NCI-H82 treated with DMSO at 0.1 percent for 48 hours (cell line): ENCODE measurements around the gene TMEM252.
A peak's percentile ranks its signal among the peaks of the same experiment; 100 is the strongest.

Experiments
- DNase-seq: peaks from one replicate; lab custom pipeline; 2025; ENCODE audit not compliant: unreplicated experiment; lab: John Stamatoyannopoulos, UW

Gene TMEM252

DNA sequence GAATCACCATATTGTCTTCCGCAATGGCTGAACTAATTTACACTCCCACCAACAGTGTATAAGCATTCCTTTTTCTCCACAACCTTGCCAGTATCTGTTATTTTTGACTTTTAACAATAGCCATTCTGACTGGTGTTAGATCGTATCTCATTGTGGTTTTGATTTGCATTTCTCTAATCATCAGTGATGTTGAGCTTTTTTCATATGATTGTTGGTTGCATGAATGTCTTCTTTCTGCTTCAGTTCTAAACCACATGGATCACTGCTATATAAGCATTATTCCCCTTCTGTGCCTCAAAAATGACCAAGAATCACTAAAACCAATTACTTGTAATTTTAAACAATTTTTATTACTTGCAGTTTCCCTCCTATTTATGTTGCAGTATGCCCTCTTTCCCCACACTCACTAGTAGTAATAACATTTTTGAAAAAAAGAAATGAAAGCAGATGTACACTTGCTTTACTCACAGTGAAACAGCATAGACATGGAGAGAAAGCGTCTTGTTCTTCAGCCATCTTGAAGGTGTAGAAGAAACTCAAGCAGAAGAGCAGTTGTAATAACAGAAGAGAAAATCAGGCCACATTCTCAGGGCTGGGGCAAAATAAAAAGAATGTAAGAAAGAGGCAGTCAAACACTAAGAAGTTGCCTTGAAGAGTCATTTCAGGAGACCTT, 4.5 kb upstream of the TMEM252 start:
- DNase-seq = no peak

DNA sequence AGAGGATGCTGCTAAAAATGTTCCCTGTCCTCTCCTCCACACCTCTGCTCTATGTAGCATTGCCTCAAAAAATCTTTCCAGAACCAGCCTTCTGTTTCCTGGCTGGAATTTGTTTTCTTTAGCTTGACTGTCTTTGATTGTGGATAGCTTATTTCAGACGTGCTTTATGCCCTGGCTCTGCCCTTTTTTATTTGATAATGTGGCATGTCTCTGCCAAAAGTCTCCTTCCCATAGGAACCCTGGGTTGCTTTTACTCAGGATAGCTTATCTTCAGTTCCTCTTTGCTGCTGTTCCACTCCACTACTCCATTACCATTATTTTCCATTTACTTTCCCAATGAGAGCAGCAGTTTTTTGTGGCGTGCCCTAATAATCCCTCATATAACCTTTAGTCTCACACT, 885 bp upstream of the TMEM252 start:
- DNase-seq = no peak

DNA sequence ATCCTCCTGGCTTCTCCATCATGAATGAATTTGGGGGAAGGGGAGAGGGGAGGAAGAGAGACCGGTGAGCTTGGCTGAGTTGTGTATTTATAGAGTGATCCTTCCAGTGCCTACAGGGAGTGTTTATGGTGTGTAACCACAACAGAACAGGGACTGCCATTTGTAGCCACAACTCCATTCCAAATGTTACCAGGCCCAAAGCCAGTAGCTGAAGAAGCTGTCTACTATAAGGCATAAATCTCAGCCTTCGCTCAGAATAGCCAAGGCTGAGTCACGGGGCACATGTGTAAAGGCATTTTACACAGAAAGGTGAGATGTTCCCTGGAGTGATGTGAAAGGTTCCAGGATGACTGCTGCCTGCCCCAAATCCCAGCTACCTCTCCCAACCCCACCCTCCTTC, 2.5 kb downstream of the TMEM252 start:
- no peak for DNase-seq

DNA sequence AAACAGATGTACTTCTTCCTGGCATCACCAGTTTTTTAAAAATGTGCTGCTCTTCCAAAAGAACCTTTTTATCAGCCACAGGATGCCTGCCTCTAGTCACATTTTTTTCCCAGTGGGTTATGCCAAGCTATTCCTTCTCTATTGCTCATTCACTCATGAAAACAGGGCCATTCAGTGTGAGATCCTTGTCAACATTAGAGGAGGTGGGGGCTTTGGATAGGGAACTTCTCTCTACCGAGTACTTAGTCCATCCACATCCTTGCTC, 3.1 kb downstream of the TMEM252 start:
- DNase-seq = no peak

DNA sequence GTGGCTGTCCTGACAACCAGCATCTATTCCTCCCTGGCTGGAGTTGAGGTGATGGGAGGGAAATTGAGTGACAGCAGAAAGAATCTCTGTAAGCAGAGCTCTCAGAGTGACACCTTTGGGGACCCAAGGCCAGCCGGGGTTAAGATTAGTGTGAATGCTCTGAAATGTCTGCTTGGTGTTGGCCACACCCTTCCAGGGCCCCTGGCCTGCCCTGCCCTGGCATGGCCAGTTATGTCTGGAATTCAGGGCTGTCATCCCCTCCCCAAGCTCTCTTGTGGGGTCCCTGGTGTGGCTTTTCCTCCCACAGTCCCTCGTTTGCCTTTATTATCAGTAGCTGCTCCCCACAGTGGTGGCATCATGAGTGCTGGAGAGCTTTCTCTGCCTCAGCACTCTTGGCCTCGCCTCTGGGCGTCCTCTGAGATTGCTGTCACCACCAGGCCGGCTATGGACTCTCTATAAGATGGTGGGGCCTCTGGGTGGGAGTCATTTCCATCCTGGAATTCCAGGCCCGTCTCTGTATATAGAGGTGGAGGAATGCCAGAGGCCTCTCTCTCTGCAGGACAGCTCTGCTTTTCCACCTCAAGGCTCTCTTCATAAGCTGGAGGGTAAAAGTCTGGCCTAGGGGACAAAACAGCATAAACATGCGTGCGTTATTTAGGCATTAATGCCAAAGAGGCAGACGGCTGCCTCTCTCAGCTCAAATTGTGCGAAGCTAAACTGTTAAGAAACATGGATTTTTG, 3.6 kb downstream of the TMEM252 start:
- no peak for DNase-seq

DNA sequence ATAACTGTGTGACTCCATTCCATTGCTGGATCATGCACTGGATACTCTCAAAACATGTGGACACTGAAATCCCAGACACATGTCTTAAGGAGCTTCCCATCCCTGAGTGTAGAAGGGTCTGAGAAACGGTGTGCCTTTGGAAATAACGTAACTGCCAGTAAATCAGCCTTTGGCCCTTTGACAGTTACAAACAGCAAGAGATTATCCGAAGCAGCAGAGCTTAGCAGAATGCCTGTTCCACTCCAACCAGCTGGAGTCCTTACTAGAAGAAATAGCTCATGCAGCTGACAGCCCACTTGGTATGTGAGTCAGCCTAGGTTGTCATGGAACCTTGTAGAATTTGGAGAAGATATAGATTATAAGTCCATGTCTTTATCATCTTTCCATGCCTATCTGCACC, 7.0 kb downstream of the TMEM252 start:
- peak; percentile 33 for DNase-seq

DNA sequence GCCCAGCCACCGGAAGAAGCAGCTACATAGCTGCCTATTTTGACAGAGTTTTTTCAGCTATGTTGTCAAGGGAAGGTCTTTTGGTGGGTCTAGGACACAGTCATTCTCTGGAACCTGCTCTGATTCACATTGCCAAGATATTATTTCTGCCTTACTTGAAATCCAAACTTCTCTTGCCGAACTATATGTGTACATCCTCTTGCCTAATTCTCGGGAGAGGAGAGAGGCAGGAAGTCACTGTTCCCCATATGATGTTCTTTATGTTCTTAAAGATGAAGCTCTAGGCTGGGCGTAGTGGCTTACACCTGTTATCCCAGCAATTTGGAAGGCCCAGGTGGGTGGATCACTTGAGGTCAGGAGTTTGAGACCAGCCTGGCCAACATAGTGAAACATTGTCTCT, 8.6 kb downstream of the TMEM252 start:
- DNase-seq = no peak

DNA sequence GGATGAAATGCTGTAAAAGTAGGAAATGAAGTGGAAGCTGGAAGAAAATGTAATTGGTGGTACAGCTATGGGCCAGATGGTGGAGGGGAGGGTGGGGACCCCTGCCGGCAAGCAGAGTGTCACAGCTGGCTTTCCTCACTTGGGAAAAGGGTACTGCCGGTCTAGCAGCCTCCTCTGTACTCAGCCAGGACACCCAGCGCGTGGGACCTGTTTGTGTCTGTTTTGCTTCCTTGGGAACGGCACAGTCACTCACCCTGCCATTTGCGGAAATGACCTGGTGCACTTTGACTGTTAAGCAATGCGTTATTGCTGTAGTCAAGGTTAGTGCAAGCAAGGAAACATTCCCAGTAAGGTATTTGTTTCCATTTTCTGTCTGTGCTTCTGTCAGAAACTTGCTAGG, 10.1 kb downstream of the TMEM252 start:
- no peak for DNase-seq

DNA sequence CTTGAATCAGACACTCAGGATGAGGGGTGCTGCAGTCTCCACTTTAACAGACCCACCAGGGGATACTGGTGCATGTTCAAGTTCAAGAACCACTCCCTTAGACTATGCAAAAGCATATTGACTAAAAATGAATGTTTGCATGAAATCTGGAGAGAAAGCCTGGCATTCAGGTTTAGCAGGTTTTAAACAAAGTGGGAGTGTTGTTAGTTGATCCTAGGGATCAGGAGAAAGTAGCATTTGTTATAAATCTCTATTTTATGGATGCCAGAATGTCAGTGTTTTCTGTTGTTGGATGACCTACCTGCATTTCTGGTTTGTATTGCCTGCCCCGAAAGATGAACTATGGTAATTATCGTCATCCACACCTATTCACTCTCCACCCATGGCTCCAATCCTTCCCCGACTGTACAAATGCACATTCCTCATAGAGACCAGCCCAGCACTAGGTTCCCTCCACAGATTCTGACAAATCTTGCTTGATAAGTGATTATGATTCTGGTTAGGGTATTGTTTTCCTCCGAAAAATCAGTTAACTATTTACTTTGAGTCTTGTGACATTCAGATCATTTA, 17.2 kb downstream of the TMEM252 start:
- no peak for DNase-seq

DNA sequence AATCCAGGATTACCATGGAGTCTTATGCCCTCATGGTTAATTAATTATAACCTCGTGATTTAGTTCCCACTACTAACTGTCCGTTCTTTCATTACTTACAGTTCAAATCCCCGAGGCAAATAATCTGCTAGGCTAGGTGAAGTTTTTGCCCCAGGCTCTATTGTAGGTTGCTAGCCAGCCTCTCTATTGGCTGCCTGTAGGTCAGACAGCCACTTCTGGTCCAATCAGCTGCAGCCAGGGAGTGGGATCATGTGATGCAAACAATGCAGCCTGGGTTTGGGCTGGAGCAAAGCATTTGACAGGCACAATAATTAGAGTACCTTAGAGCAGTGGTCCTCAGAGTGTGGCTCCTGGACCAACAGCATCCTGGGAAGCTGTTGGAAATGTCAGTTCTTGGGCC, 17.7 kb downstream of the TMEM252 start:
- no peak for DNase-seq

DNA sequence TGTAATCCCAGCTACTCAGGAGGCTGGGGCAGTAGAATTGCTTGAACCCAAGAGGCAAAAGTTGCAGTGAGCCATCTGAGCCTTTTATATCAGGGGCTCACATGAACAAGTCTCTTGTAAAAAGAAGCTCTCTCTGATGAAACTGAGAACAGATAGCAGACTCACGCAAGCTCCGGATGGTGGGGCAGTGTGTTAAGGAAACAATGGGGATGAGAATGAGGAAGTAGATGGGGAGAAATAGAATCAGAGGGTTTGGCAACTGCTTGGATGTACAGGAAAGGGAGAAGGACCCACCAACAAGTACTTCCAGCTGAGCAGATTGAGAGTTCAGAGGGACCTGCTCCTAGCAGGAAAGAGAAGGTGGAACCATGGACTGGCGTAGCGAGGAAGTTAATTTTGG, 18.6 kb downstream of the TMEM252 start:
- no peak for DNase-seq

DNA sequence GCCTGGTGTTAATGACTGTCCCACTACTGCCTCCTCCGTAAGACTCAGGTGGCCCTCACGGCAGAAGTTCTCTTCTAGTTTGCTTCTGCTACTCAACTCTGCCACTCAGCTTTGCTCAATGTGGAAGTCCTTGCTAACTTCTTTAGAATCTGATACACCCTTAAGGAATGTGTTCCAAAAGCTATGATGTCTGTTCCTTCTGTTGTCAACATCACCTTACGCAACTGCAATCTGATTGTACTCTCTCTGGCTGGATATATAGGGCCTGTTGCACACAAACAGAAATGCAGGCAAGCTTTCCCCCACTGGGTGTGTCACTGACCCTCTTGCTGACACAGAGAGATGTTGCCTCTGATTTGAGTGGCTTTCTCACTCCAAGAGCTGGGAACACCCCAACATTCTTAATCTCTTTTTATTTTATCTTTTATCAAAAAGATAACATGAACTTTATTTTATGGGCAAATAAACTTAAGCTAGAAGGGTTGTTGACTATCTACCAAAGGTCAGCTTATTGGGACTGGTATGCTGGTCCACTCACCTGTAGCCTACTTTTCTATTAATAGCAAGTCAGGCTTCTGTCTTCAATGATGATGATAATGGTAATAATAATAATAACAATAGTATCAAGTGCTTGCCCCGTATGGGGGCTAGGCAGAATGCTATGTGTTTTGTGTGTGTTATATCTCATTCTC, 25.2 kb downstream of the TMEM252 start:
- DNase-seq = no peak

DNA sequence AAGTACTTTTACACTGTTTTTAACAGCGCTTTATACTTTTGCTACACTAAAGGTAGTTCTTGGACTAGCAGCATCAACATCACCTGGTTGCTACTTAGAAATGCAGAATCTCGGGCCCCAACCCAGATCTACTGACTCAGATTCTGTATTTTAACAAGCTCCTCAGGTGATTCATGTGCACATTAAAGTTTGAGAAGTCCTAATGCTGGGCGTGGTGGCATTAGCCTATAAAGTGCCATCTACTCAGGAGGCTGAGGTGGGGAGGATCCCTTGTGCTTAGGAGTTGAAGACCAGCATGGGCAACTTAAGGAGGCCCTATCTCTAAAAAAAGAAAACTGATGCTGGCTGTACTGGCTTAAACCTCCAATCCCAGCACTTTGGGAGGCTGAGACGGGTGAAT, 26.7 kb downstream of the TMEM252 start:
- DNase-seq = no peak

DNA sequence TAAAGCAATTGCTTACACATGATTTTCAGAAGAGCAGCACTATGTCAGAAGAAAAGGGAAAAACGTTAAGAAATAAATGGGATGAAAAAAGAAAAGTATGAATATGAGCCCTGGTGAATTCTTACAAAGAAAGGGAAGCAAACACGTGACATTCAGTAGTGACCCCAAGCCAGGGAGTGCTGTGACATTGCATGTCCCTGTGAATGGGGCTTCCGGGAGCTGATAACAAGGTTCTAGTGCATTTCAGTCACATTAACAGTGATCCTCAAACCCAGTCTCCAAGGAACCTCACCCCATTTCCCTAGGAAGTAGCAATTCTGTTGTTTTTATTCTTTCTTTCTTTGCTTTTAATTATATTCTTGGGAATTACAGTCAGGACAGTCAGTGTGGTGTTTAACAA, 27.3 kb downstream of the TMEM252 start:
- no peak for DNase-seq

DNA sequence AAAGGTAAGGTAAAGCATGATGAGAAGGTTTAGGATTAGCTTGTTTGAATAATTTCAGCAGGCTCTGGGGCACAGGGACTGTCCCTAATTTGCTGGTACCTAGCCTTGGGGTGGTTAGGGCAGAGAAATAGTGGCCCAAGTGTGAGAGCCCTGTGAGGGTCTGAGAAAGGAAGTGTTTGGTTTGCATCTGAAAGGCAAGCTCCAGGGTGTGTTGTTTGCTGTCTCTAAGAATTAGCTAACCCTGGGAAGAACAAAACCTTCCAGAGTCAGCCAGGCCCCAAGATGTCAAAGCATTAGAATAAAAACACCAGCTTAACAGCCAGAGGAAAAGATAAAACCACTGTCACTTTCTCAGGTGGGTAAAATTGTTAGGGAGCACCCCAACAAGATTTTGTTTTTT, 31.0 kb downstream of the TMEM252 start:
- DNase-seq = no peak

DNA sequence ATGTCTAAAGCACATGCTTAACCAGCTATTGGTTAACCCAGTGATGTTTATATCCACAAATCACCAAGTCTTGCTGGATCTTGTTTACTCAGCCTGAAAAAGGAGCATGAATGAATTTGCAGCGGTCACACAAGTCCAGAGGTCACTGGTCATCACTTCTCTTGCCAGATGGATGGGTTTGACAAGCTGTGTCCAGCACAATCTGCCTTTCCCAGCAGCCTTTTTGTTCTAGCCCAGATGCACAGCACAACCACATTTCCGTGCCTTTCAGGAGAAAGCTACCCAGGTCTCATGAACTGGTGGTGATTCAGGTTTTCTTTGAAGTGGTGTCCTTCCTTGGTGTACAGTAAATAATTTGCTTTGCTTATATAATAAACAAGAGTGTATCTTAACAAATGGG, 32.1 kb downstream of the TMEM252 start:
- DNase-seq = no peak

DNA sequence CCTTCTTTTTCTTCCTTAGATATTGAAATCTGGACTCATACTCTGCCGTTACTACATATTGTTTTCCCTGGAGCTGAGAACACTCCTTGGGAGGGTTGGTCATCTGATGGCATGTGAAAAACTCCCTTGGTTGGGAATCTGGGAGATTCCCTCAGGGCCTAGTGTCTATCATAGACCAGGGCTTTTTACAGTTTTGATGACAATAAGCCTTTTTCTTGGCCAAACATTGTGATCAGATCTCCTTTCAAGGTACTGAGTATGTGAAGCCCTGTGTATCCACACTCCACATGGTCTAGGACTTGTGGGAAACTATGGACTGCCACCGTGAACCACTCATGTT, 32.9 kb downstream of the TMEM252 start:
- no peak for DNase-seq

DNA sequence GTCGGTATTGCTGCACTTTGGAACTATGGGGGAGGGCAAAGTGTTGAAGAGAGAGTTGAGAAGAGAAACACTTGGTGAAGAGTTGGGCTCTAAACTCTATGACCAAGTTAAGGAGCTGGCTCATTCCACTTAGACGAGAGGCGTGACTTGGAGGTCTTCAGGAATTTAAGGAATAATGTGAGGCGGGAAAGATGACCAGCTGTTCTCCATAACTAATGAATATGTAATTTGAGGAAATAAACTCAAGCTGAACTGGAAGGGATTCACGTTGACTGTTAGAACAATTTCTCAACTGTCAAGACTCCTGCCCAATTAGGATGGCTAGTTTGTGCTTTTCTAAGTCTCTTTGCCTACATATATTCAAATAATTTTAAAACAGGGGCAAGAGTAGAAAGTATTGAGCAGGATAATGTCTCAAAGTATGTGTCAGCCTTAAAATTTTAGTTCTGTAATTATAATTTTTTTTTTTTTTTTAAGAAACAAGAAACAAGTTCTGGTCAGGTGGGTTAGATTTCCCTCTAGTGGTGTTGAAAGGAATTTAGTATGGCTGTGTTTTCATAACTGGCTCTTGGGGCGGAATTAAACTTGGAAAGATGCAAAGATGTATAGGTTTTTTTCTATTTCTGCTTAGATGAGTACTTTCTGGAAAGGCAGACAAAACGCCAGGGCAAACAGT, 33.4 kb downstream of the TMEM252 start:
- peak; percentile 21 for DNase-seq

DNA sequence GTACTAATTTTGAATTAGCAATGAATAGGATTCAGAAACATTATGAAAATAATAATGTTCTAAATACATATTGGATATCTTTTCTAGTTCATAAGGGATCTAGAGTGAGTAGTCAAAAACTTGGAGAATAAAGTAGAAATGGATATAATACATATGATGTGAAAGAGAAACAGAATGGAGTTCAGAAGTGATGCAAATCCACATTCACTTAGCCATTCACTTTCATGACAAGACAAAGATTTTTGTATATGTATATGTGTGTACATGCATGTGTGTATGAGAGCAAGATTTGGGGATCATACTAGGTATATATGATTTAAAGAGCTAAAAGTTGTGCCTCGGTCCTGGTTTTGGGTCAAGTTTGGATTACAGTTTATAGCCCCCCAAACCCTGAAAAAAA, 34.1 kb downstream of the TMEM252 start:
- DNase-seq = no peak

DNA sequence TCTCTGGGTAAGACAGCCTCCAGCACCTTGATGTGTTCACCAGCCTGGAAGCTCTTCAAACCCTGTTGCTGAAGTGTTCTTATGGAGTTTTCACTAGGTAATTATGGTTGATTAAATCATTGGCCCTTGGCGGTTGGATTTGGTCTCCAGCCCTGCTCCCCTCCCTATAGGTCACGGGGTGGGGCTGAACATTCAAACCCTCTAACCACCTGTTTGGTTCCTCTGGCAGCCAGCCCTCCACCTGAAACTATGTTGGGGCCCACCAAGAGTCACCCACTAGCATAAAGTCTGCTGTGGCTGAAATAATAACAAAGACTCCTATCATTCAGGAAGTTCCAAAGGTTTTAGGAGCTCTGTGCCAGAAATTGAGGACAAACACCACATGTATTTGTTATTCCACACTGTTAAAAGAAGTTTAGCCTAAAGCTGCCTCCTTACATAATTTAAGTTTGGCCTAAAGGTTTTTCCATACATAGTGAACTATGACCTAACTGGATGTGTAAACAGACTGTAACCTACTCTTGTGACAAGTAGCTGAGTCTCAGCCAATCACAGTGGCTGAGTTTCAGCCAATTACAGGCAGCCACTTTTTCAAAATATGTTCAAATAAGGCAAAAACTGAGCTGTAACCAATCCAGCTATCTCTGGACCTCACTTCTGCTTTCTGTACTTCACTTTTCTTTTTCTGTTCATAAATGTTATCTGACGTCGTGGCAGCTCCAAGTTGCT, 34.8 kb downstream of the TMEM252 start:
- no peak for DNase-seq

DNA sequence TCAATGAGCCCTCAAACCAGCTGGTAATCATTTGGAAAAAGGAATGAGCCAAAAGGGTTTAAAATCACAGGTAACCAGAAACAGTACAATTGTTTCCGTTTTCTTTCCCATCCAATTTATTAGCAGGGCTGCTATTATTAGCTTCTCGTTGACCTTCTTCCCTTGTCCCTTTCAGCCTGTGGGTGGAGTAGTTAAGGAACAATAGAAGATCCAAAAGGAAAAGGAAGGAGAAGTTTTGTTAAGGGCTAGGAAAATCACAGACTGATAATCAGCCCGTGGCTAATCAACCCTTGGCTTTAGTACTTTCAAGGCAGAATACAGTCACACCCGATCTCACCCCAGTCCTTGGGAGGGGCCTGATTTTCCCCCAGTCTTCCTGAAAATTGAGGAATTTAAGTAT, 38.4 kb downstream of the TMEM252 start:
- no peak for DNase-seq
